Central memory CD8-positive, alpha-beta T cell (primary cell): Measurements from ENCODE around the gene MEGF8.

Experiments
- ATAC-seq: fragments of 150-1000 bp; cut with Tn5 transposase; replicated peaks from 2 replicates; pipeline ENCODE4 v1.10.0; 2022; ENCODE audit warnings: mild to moderate bottlenecking, moderate FRiP score, moderate number of reproducible peaks; ENCODE audit not compliant: poor library complexity, severe bottlenecking; ENCODE audit errors: extremely low read depth
- DNase-seq, 2 donors: peaks; one replicate each; pipeline ENCODE4 v3.0.0; 2021; ENCODE audit warnings: low spot score in 2 of 2
- H3K27ac Mint-ChIP-seq: one replicate; pipeline ENCODE4 v1.8.0; 2022; ENCODE audit warnings: low read depth, mild to moderate bottlenecking, moderate library complexity, mixed read lengths
- H3K27me3 Mint-ChIP-seq: one replicate; pipeline ENCODE4 v1.8.0; 2022; ENCODE audit warnings: mixed read lengths
- H3K36me3 Mint-ChIP-seq: one replicate; pipeline ENCODE4 v1.8.0; 2022; ENCODE audit warnings: mild to moderate bottlenecking, moderate library complexity, mixed read lengths; ENCODE audit not compliant: insufficient read depth
- H3K4me1 Mint-ChIP-seq: one replicate; pipeline ENCODE4 v1.8.0; 2022; ENCODE audit warnings: mixed read lengths
- H3K4me3 Mint-ChIP-seq: one replicate; pipeline ENCODE4 v1.8.0; 2022; ENCODE audit warnings: mild to moderate bottlenecking, moderate library complexity, mixed read lengths
- H3K9me3 Mint-ChIP-seq: one replicate; pipeline ENCODE4 v1.8.0; 2022; ENCODE audit warnings: mixed read lengths

The MEGF8 gene

GRCh38 chr19:42325308-42325895 lies at the start of gene MEGF8:
Gene MEGF8, plus strand, starts transcription at chr19:42325635. Its CDS starts 609 bp downstream, at chr19:42326244.
- Mint-ChIP-seq H3K27ac (peak within 1 kb of the TSS; percentile 70), H3K9me3 (no peaks in the 10 kb centered on the region), H3K36me3 (peaks cover 7% of the 10 kb centered on the region), H3K4me3 (peak within 1 kb of the TSS; percentile 96), H3K4me1 (peaks cover 25% of the 10 kb centered on the region), H3K27me3 (peaks cover 9% of the 10 kb centered on the region)
- DNase-seq (peak; percentile 97 to 99), ATAC-seq (peak; percentile 93)

GRCh38 chr19:42276284-42276683 lies 49.2 kb upstream of the MEGF8 start:
- H3K36me3 Mint-ChIP-seq: peaks cover 23% of the 10 kb centered on the region
- H3K9me3 Mint-ChIP-seq: no peaks in the 10 kb centered on the region
- no peaks in the 10 kb centered on the region for H3K27me3 Mint-ChIP-seq
- DNase-seq (no peak), ATAC-seq (no peak)
- H3K27ac Mint-ChIP-seq: peak overlapping the region; percentile 2
- H3K4me3 Mint-ChIP-seq: no peak overlapping the region
- H3K4me1 Mint-ChIP-seq: peaks cover 35% of the 10 kb centered on the region

GRCh38 chr19:42276821-42277220 lies 48.6 kb upstream of the MEGF8 start:
- Mint-ChIP-seq H3K4me3 (no peak overlapping the region), H3K9me3 (no peaks in the 10 kb centered on the region), H3K4me1 (peaks cover 35% of the 10 kb centered on the region), H3K27me3 (no peaks in the 10 kb centered on the region), H3K27ac (no peak overlapping the region), H3K36me3 (peaks cover 22% of the 10 kb centered on the region)
- DNase-seq: no peak
- ATAC-seq: no peak

GRCh38 chr19:42277821-42278451 lies 47.5 kb upstream of the MEGF8 start:
- H3K9me3 Mint-ChIP-seq: no peaks in the 10 kb centered on the region
- no peak for ATAC-seq
- peaks cover 19% of the 10 kb centered on the region for H3K36me3 Mint-ChIP-seq

GRCh38 chr19:42278452-42279154 lies 46.8 kb upstream of the MEGF8 start:
- no peak for ATAC-seq
- H3K36me3 Mint-ChIP-seq: peaks cover 13% of the 10 kb centered on the region
- H3K27me3 Mint-ChIP-seq: no peaks in the 10 kb centered on the region
- peaks cover 41% of the 10 kb centered on the region for H3K4me1 Mint-ChIP-seq
- H3K4me3 Mint-ChIP-seq: no peak overlapping the region
- H3K27ac Mint-ChIP-seq: peak overlapping the region; percentile 95
- H3K9me3 Mint-ChIP-seq: no peaks in the 10 kb centered on the region
- DNase-seq: no peak

More at GRCh38 chr19:42277821-42278451, 47.5 kb upstream of the MEGF8 start:
- H3K4me3 Mint-ChIP-seq: no peak overlapping the region
- H3K27ac Mint-ChIP-seq: no peak overlapping the region
- no peak for DNase-seq
- peaks cover 41% of the 10 kb centered on the region for H3K4me1 Mint-ChIP-seq
- H3K27me3 Mint-ChIP-seq: no peaks in the 10 kb centered on the region

- ATAC-seq (no peak), DNase-seq (no peak)
- H3K9me3 Mint-ChIP-seq: no peaks in the 10 kb centered on the region
- H3K4me1 Mint-ChIP-seq: peaks cover 41% of the 10 kb centered on the region
- no peak overlapping the region for H3K4me3 Mint-ChIP-seq
- H3K27ac Mint-ChIP-seq: peak overlapping the region; percentile 95
- H3K27me3 Mint-ChIP-seq: no peaks in the 10 kb centered on the region
- peaks cover 11% of the 10 kb centered on the region for H3K36me3 Mint-ChIP-seq
These were observed 46.1 kb upstream of the MEGF8 start for GRCh38 chr19:42279155-42279901.

- H3K36me3 Mint-ChIP-seq: peaks cover 9% of the 10 kb centered on the region
- peak; percentile 68 to 74 for DNase-seq
- no peak overlapping the region for H3K4me3 Mint-ChIP-seq
These were observed 45.3 kb upstream of the MEGF8 start for GRCh38 chr19:42279902-42280814.

GRCh38 chr19:42280815-42281145 lies 44.7 kb upstream of the MEGF8 start:
- H3K4me3 Mint-ChIP-seq: no peak overlapping the region
- no peaks in the 10 kb centered on the region for H3K9me3 Mint-ChIP-seq
- peaks cover 39% of the 10 kb centered on the region for H3K4me1 Mint-ChIP-seq
- H3K36me3 Mint-ChIP-seq: peaks cover 9% of the 10 kb centered on the region
- H3K27ac Mint-ChIP-seq: no peak overlapping the region
- no peak for DNase-seq
- no peak for ATAC-seq
- H3K27me3 Mint-ChIP-seq: no peaks in the 10 kb centered on the region

More at GRCh38 chr19:42279902-42280814, 45.3 kb upstream of the MEGF8 start:
- peaks cover 40% of the 10 kb centered on the region for H3K4me1 Mint-ChIP-seq
- H3K27me3 Mint-ChIP-seq: no peaks in the 10 kb centered on the region
- ATAC-seq: peak; percentile 8
- H3K27ac Mint-ChIP-seq: peak overlapping the region; percentile 95
- no peaks in the 10 kb centered on the region for H3K9me3 Mint-ChIP-seq

- ATAC-seq (no peak), DNase-seq (peak in 1 of 2 donors; percentile 20)
- H3K9me3 Mint-ChIP-seq: no peaks in the 10 kb centered on the region
- no peak overlapping the region for H3K4me3 Mint-ChIP-seq
- peaks cover 12% of the 10 kb centered on the region for H3K36me3 Mint-ChIP-seq
- peaks cover 38% of the 10 kb centered on the region for H3K4me1 Mint-ChIP-seq
- no peaks in the 10 kb centered on the region for H3K27me3 Mint-ChIP-seq
- peak overlapping the region; percentile 17 for H3K27ac Mint-ChIP-seq
These were observed 44.1 kb upstream of the MEGF8 start for GRCh38 chr19:42281146-42281826.

GRCh38 chr19:42281827-42282762 lies 43.3 kb upstream of the MEGF8 start:
- peak overlapping the region; percentile 17 for H3K27ac Mint-ChIP-seq
- DNase-seq: no peak
- no peak overlapping the region for H3K4me3 Mint-ChIP-seq
- H3K9me3 Mint-ChIP-seq: no peaks in the 10 kb centered on the region
- peaks cover 37% of the 10 kb centered on the region for H3K4me1 Mint-ChIP-seq
- peaks cover 12% of the 10 kb centered on the region for H3K36me3 Mint-ChIP-seq
- no peak for ATAC-seq
- no peaks in the 10 kb centered on the region for H3K27me3 Mint-ChIP-seq

- Mint-ChIP-seq H3K27ac (no peak overlapping the region), H3K4me3 (no peak overlapping the region), H3K36me3 (peaks cover 12% of the 10 kb centered on the region)
These were observed 42.6 kb upstream of the MEGF8 start for GRCh38 chr19:42282819-42283187.

More at GRCh38 chr19:42282819-42283187, 42.6 kb upstream of the MEGF8 start:
- no peaks in the 10 kb centered on the region for H3K27me3 Mint-ChIP-seq
- H3K4me1 Mint-ChIP-seq: peaks cover 37% of the 10 kb centered on the region
- H3K9me3 Mint-ChIP-seq: no peaks in the 10 kb centered on the region
- DNase-seq (no peak), ATAC-seq (peak; percentile 3)
